GM18951 (cell line): ENCODE measurements around the gene C16orf92.

ENCODE experiments used
- POLR2A ChIP-seq: IDR thresholded peaks from 4 replicates; pipeline ENCODE4 v1.6.1; 2011; ENCODE audit warnings: mild to moderate bottlenecking; ENCODE audit not compliant: insufficient read length, insufficient read depth; ENCODE audit errors: extremely low read depth
- in situ Hi-C: fragments of 300-500 bp; cut with MboI; formaldehyde crosslinking; loops from one replicate; pipeline ENCODE4 v1.12.0; 2022; ENCODE audit warnings: low sequenced_read_pairs, mixed read lengths, inconsistent platforms; ENCODE audit not compliant: unreplicated experiment

The C16orf92 gene

DNA sequence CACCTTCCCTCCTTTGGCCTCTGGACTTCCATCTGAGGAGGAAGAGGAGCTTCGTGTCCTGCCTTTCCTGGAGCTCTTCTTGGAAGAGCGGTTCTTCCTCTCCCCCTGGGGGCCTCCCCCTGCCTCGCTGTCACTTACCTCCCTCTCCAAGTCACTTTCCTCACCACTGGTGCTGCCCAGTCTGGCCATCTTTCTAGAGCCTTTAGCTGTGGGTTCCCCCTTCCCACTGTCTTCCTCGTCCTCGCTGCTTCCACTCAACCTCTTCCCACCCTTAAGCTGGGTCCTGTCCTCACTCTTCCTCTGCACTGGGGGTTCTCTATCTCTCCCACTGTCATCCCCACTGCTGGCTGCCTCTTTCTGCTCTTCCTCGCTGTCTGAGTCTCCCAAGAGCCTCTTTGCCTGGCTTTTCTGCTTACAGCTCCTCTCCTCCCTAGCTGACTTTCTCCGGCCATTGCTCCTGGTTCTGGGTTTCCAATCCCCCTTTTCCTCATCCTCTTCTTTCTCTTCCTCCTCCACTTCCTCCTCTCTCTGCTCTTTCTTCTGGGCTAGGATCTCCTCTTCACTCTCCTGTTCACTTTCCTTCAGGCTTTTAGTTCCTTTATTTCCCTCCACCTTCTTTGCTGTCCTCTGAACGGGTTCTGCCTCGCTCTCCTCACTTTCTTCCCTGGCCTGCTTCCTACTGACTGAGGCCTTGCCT lies 28.9 kb upstream of the C16orf92 start:
- in situ Hi-C loops, result no loop called here

DNA sequence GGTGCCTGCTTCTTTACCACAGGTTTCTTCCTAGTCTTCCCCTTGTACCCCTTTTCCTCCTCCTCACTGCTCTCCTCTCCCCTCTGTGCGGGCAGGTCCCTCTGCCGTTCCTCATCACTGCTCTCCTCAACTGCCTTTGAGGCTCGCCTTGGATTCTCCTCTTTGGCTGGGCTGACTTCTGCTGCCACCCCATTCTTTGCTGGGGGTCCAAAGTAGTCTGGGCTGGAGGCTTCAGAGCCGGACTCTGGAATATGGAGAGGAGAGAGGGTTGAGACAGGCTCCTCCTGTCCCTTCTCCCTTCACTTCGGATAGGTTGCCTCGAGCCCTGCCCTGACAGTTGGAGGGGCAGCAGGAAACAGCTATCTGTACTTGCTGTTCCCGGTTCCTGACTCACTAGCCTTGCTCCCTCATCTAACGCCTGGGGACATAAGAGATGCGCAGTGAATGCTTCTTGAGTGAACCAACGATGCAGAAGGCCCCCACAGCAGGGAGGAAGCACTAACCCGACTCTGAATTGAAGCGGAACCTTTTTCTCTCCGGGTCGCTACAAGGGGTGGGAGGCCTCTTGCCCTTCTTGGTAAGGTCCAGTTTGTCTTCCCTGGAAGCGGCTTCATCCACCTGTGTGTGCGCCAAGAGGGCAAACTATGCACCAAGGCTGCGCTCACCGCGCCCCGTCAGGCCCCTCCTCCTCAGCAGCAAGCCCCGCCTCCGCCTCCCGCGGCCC lies 28.2 kb upstream of the C16orf92 start:
- no peak for TF ChIP-seq POLR2A
- in situ Hi-C loops, result no loop called here

More for the DNA sequence above, 28.9 kb upstream of the C16orf92 start:
- TF ChIP-seq POLR2A, result no peak

DNA sequence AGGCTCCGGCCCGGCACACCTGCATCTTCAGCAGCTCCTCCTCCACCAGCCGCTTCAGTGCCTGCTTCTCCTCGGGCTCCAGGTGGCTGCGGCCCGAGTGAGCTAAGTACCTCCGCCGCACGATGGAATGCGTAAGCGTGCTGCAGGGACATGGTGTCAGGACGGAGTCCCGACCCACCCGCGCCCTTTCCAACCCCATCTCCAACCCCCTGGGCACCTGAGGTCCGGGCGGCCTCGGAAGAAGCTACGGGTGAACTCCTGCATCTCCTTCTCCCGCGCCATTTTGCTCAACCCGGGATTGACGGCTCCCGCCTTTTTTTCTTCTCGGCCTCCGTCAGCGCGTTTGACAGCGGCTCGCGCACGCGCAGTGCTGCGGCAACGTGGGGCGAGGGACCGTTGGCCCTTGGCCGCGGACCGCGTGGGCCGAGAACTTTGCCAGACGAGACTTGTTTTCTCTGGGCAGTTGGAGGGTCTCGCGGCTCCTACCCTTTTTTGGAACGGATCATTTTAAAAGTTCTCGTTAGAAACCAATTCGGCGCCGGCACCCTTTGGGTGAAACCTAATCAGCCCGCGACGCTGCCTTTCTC lies 27.6 kb upstream of the C16orf92 start, which contains the start of gene HIRIP3:
HIRIP3 (minus strand) TSS at position 294 of the 587 bp plus-strand sequence; CDS start at position 282, 12 bp downstream.
- peak; percentile 56 for TF ChIP-seq POLR2A
- in situ Hi-C loops, result no loop called here

DNA sequence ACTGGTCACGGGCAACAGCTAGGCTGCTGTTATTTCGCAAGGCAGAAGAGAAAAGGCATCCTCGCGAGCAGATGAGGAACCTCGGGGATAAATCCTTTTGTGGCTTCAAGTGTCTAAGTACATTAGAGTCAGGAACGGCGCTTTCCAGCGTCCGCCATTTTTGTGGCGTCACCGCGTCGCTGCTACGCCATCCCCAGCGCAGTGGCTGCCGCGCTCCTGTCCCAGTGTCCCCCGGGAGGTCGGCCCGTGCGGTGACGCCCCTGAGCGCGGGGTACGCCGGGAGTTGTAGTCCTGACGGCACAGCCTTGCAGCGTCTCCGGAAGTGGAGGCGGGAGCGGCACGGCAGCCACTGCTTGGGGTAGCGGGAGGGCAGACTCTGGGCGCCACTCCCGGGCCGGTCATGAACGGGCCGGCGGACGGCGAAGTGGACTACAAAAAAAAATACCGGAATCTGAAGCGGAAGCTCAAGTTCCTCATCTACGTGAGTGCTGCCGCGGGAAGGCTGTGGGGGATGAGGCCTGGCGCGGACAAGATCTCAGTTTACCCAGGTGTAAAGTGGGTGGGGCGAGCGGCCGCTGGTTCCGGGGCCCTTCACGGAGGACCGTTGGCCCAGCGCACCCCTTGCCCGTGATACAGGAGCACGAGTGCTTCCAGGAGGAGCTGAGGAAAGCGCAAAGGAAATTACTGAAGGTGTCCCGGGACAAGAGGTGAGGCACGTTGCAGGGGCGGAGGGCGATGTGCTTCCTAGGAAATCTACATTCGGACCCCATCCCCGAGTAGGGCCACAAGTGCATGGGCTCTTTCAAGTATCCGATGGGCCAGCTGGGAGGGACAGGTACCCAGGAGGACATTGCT lies 26.9 kb upstream of the C16orf92 start, which contains the start of gene INO80E:
INO80E (plus strand) TSS at position 331 of the 855 bp plus-strand sequence; CDS start at position 401, 70 bp downstream.
- in situ Hi-C loops, result no loop called here
- peak; percentile 90 for TF ChIP-seq POLR2A

DNA sequence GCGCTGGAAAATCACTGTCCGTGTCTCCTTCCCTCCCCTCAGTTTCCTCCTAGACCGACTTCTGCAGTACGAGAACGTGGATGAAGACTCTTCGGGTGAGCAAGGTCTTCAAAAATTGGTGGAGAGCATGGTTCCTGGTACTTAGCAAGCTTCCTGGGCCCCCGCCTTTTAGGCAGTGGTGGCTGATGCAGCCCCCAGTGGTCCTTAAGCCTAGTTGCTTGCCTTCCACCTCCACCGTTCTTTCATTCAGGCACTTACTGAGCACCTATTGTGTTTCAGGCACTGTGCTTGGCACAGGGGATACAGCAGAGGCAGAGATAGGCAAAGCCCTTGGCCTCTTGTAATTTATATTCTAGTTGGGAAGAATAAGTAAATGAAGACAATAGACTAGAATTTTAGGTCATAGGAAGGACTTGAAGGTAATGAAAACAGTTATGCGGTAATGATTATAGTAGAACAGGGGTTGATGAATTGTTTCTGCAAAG lies 26.2 kb upstream of the C16orf92 start:
- no peak for TF ChIP-seq POLR2A

DNA sequence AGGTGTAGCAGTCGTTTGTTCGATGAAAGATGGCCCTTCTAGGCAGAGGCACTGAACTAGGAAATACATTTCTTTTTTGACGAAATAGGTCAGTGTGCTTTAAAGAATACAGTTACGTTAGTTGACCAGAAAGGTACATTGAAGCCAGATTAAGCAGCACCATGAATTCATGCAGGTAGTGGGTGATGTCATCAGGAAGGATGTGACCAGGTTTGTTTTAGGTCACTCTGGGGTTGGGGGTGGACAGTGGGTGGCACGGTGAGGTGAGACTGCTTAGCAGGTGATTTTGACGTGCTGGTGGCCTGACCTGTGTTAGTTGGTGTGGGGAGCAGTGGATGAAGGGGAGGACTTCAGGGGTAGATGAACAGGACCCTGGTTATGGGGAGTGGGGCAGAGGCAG lies 23.4 kb upstream of the C16orf92 start:
- no peak for TF ChIP-seq POLR2A
- in situ Hi-C loops, result loop anchor here (25.0 kb wide), 1 partner anchor 312 kb away; the partner anchor contains the start of gene QPRT

More for the DNA sequence above, 26.2 kb upstream of the C16orf92 start:
- in situ Hi-C loops, result no loop called here

DNA sequence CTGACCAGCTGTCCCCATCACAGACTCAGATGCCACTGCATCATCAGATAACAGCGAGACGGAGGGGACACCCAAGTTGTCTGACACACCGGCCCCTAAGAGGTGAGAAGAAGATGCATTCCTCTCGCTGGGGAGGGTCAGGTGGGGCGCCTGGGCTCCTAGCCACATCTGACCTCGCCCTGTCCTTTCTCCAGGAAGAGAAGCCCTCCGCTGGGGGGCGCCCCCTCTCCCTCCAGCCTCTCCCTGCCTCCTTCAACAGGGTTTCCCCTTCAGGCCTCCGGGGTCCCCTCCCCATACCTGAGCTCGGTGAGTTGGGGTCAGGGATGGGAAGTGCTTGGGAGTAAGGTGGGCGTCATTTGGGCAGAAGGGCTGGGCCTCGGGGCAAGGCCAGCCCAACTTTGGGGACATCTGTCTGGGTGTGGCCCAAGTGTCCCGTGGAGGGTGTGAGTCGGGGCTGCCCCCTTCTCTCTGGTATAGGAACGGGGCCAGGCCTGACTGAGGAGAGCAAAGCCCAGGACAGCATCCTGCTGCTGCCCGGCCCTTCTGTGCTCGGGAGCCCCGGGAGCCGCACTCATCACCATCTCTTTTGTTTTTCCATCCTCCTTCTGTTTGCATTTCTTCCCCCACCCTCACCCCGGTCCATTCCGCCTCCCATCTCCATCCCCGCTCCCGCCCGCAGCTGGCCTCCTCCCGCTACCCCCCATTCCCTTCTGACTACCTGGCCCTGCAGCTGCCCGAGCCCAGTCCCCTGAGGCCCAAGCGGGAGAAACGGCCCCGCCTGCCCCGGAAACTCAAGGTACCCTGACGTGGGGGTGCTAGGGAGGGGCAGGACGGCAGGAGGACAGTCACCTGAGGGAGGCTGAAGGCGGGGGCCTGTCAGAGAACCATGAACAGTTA lies 22.0 kb upstream of the C16orf92 start:
- in situ Hi-C loops, result loop anchor here (25.0 kb wide), 1 partner anchor 314 kb away; the partner anchor contains the start of gene QPRT

DNA sequence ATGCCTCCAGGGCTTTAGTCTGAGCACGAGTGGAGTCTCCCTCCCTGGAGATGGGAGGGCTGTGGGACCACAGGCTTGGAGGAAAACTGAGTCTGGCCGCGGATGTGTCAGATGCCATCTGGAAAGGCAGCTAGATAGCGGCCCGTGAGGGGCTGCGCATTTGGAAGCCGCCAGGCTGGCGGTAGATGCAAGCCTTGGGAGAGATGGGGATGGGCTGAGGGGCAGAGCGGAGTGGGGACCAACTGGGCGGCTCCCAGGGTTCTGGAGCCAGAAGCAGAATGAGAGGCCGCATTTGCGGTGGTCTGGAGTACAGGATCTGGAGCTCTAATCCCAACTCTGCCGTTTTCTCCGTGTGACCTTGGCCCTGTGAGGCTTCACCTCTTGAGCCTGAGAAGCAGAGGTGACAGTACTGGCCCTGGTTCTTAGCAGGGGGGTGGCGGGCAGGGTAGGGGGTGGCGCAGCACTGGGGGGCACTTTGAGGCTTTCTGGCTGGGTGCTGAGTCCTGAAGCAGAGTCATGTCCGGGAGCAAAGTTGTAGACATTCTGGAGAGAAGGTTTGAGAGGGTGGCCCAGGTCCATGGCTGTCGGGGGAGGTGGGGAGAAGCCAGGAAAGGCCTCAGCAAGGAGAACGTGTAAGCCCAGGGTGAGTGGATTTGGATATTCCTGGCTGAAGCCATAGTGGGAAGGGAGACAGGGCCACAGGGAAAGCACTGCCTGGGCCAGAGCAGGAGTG lies 20.2 kb upstream of the C16orf92 start:
- in situ Hi-C loops, result loop anchor here (25.0 kb wide), 1 partner anchor 315 kb away; the partner anchor contains the start of gene QPRT
- no peak for TF ChIP-seq POLR2A

More for the DNA sequence above, 22.0 kb upstream of the C16orf92 start:
- TF ChIP-seq POLR2A, result no peak

DNA sequence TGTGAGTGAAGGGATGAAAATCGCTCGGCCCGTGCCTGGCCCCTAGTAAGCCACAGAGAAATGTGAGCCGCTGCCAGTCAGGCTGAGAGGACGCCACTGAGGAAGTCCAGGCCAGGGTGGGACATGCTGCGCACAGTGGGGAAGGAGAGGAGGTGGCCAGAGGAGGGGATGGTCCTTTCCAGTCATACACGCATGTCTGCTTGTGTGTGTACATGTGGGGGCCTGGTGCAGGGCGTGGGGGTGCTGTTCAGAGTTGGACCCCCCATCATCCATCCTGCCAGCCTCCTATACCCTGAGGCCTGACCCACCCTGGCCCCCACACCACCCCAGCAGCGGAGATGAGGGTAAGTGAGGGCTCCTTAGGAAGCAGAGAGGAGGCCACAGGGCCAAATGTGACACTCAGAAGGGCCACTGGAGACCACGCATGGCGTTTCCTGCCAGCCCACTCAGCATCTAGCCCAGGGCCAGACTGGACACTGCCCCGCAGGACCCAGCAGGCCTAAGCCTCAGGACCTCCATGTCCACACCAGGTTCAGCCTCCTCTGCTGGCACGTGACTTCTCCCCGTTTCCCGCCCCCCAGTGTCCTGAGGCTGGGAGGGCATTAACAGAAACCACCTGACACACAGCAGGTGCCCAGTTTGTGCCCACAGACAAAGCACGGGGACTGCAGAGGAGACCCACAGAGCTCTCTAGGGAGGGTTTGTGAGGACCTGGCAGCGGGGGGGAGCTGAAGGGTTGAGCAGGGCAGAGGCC lies 19.2 kb upstream of the C16orf92 start:
- in situ Hi-C loops, result loop anchor here (25.0 kb wide), 1 partner anchor 317 kb away; the partner anchor contains the start of gene QPRT
- no peak for TF ChIP-seq POLR2A

DNA sequence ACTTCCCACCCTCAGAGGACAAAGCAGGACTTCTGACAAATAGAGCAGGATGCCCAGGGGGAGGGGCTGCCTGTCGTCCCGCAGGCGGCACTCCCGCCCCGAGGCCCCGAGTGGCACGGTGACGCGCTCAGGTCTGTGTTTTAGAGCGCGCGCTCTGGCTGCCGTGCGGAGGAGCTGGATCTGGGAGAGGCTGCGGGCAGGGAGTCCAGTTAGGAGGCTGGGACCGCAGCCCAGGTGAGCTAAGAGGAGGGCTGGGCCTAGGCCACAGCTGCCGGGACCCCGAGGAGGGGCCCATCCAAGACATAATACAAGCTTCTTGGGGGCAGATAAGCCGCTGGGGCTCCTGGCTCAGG lies 18.6 kb upstream of the C16orf92 start:
- in situ Hi-C loops, result loop anchor here (25.0 kb wide), 1 partner anchor 317 kb away; the partner anchor contains the start of gene QPRT
- TF ChIP-seq POLR2A, result no peak
